Measurements from ENCODE around the gene DPAGT1. TPM values are rescaled to one million over a fixed set of nuclear protein-coding genes. Genes with fewer than 3 reads are reported as not detected.
A peak's percentile ranks its signal among the peaks of the same experiment; 100 is the strongest.

Gene DPAGT1
- total RNA-seq (10 to 100 TPM; 21.3 to 46.2 (median 26.1) TPM), polyA plus RNA-seq (10 to 100 TPM; 30.6 to 31.9 TPM)

DNA sequence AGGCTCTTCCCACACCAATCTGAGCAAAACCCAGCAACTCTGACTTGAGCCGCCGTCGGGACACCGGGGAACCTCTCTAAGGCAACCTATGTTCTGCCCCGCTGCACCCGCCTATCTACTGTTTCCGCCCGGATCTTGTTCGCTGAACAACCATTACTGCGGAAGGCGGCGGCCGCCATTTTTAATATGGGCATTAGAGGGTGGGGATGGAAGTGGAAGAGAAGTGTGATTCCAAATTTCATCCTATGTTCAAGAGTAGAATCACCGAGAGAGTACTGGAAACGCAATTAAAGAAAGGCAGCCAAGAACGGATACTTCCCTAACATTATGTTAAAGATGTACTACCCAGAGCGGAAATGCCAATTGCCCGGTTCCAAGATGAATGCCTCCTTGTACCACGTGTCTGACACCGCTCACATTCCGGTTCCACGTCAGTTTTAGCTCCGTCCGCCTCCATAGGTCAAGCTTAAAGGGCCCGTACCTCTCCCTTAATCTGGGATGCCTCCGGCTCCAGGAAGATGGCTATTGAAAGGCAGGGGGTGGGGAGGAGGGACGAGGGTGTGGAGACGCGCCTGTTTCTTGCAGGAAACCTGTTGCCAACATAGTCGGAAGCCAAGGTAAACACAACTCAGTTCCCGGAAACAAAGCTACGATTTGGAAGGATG lies at the start of gene DPAGT1:
TSS of gene DPAGT1 (minus strand) at position 95 of the 665 bp plus-strand sequence. CDS start 198 bp downstream, outside the sequence.
- Histone ChIP-seq H3K4me3 (peak within 1 kb of the TSS; percentile 67 to 86 (median 78)), H3K27me3 (no peaks in the 10 kb centered on the region), H3K36me3 (peaks cover 0 to 12% (median 0%) of the 10 kb centered on the region in 3 donors), H3K9me3 (no peaks in the 10 kb centered on the region), H3K27ac (peak within 1 kb of the TSS; percentile 79 to 96 (median 87)), H3K4me1 (peaks cover 6 to 26% (median 18%) of the 10 kb centered on the region in 3 donors)
- TF ChIP-seq, protein P1, sequence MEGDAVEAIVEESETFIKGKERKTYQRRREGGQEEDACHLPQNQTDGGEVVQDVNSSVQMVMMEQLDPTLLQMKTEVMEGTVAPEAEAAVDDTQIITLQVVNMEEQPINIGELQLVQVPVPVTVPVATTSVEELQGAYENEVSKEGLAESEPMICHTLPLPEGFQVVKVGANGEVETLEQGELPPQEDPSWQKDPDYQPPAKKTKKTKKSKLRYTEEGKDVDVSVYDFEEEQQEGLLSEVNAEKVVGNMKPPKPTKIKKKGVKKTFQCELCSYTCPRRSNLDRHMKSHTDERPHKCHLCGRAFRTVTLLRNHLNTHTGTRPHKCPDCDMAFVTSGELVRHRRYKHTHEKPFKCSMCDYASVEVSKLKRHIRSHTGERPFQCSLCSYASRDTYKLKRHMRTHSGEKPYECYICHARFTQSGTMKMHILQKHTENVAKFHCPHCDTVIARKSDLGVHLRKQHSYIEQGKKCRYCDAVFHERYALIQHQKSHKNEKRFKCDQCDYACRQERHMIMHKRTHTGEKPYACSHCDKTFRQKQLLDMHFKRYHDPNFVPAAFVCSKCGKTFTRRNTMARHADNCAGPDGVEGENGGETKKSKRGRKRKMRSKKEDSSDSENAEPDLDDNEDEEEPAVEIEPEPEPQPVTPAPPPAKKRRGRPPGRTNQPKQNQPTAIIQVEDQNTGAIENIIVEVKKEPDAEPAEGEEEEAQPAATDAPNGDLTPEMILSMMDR (IDR thresholded peaks at IDR 0.05): no peak
- WGBS, 2 donors: 0% methylated on average over 32 of the region's 32 CpGs
- FAIRE-seq (peak; percentile 13), ATAC-seq (peak; percentile 91 to 95 (median 92)), DNase-seq (peak; percentile 85 to 94 (median 91))
- intact Hi-C loops (cut with DNase I): no loop called here

GRCh38 chr11:119149786-119150275 lies 48.2 kb upstream of the DPAGT1 start:
- ATAC-seq: no peak
- FAIRE-seq: no peak
- Histone ChIP-seq H3K27ac (no peak overlapping the region), H3K36me3 (no peaks in the 10 kb centered on the region), H3K4me3 (peak overlapping the region in 3 of 4 donors; percentile 38 to 65 (median 48)), H3K9me3 (no peaks in the 10 kb centered on the region), H3K27me3 (peaks cover 0 to 3% (median 0%) of the 10 kb centered on the region in 4 donors), H3K4me1 (no peaks in the 10 kb centered on the region)
- TF ChIP-seq, protein P1 (IDR thresholded peaks at IDR 0.05): no peak
- WGBS, 2 donors: 39 to 42% methylated on average over 30 to 33 of the region's 33 CpGs
- DNase-seq: peak in 1 of 6 donors; percentile 64
- intact Hi-C loops (cut with DNase I): no loop called here

GRCh38 chr11:119149018-119149785 lies 47.5 kb upstream of the DPAGT1 start, which contains the start of gene ABCG4:
ABCG4 (plus strand) TSS chr11:119149052; CDS start chr11:119149966, 914 bp downstream.
- TF ChIP-seq, protein P1 (IDR thresholded peaks at IDR 0.05): no peak
- Histone ChIP-seq H3K4me1 (no peaks in the 10 kb centered on the region), H3K27ac (no peak within 1 kb of the TSS), H3K4me3 (peak within 1 kb of the TSS; percentile 38 to 65 (median 47)), H3K9me3 (no peaks in the 10 kb centered on the region), H3K36me3 (no peaks in the 10 kb centered on the region), H3K27me3 (peaks cover 0 to 3% (median 0%) of the 10 kb centered on the region in 4 donors)
- DNase-seq (peak in 2 of 6 donors; percentile 72 to 73), FAIRE-seq (no peak), ATAC-seq (peak; percentile 32 to 74 (median 57))
- intact Hi-C loops (cut with DNase I): no loop called here
- WGBS, 2 donors: 1% methylated on average over 34 to 73 of the region's 73 CpGs

DNA sequence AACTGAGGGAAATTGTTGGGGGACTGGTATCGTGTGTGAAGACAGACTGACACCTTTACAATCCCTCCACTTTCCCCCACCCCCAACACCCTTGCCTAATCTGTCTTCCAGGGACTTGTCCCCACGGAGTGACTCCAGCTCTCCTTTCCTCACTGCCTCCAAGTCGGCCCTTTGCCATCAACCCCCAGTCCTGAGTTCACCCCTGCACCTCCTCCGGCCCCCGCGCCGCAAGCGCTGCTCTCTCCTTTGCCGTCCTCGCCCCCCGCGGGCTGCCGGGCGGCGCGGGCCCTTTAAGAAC lies 47.0 kb upstream of the DPAGT1 start:
- Histone ChIP-seq H3K4me1 (no peaks in the 10 kb centered on the region), H3K9me3 (no peaks in the 10 kb centered on the region), H3K27ac (no peak overlapping the region), H3K4me3 (peak overlapping the region; percentile 38 to 65 (median 47)), H3K36me3 (no peaks in the 10 kb centered on the region), H3K27me3 (no peaks in the 10 kb centered on the region)
- FAIRE-seq: no peak
- ATAC-seq: no peak
- 1 to 2% methylated on average over 10 to 16 of the region's 16 CpGs for WGBS, 2 donors
- TF ChIP-seq, protein P1 (IDR thresholded peaks at IDR 0.05): no peak
- intact Hi-C loops (cut with DNase I): no loop called here
- no peak for DNase-seq

Data from pancreas (tissue), 10 donors.